Large intestine (tissue), 3 donors: ENCODE data around the gene PAK5. TPM values are rescaled to one million over a fixed set of nuclear protein-coding genes. Genes with fewer than 3 reads are reported as not detected.
"Not testable (repeated sequence)": the region's sequence is repeated elsewhere in the genome, so short reads cannot be mapped to it uniquely, and the experiment has no call there.

ENCODE experiments used
- DNase-seq, 2 donors: peaks; one replicate each; pipeline versions ENCODE4 v3.0.0 to v3.0.0-alpha.2; 2013
- H3K27ac ChIP-seq: one replicate; pipeline ENCODE4 v1.5.1; 2013; ENCODE audit warnings: low read length
- H3K27me3 ChIP-seq: 2 replicates; pipeline ENCODE4 v1.6.1; 2013; ENCODE audit warnings: low read length; ENCODE audit not compliant: control insufficient read depth, insufficient read depth
- H3K36me3 ChIP-seq: 2 replicates; pipeline ENCODE4 v1.6.1; 2013; ENCODE audit warnings: low read length; ENCODE audit not compliant: control insufficient read depth, insufficient read depth
- H3K4me1 ChIP-seq: one replicate; pipeline ENCODE4 v1.6.1; 2013; ENCODE audit warnings: low read length; ENCODE audit not compliant: control insufficient read depth, insufficient read depth
- H3K4me3 ChIP-seq: one replicate; pipeline ENCODE4 v1.5.1; 2013; ENCODE audit warnings: low read length
- H3K9me3 ChIP-seq: one replicate; pipeline ENCODE4 v1.6.1; 2013; ENCODE audit warnings: mild to moderate bottlenecking, low read depth, low read length, moderate library complexity; ENCODE audit not compliant: control insufficient read depth
- WGBS: methylation state at CpG from one replicate; pipeline ENCODE4 v1.1.5; 2013; ENCODE audit warnings: low lambda C conversion rate; ENCODE audit not compliant: insufficient coverage; 5-methylcytosine and 5-hydroxymethylcytosine counted together
- polyA plus RNA-seq: library from polyadenylated mRNA; unstranded; fragments of 120-200 nt; gene quantifications from one replicate; pipeline ENCODE4 v1.2.1, GENCODE V29; 2013

The PAK5 gene
- polyA plus RNA-seq, 1 donor = 1.6 TPM

GRCh38 chr20:9647741-9648140 lies 191.1 kb downstream of the PAK5 start:
- WGBS = 67% methylated on average over 1 of the region's 2 CpGs
- H3K27me3 ChIP-seq = no peaks in the 10 kb centered on the region
- H3K4me1 ChIP-seq = no peaks in the 10 kb centered on the region
- H3K9me3 ChIP-seq = no peaks in the 10 kb centered on the region
- no peaks in the 10 kb centered on the region for H3K36me3 ChIP-seq
- H3K27ac ChIP-seq = no peak overlapping the region
- no peak overlapping the region for H3K4me3 ChIP-seq
- DNase-seq = no peak

GRCh38 chr20:9646375-9646774 lies 192.5 kb downstream of the PAK5 start:
- WGBS = no CpG with 5 or more reads among the region's 3 CpGs

GRCh38 chr20:9642882-9643281 lies 196.0 kb downstream of the PAK5 start:
- no peaks in the 10 kb centered on the region for H3K4me1 ChIP-seq
- no peaks in the 10 kb centered on the region for H3K9me3 ChIP-seq
- H3K27ac ChIP-seq = no peak overlapping the region
- DNase-seq = no peak
- H3K27me3 ChIP-seq = no peaks in the 10 kb centered on the region
- no peak overlapping the region for H3K4me3 ChIP-seq
- H3K36me3 ChIP-seq = no peaks in the 10 kb centered on the region

More at GRCh38 chr20:9646375-9646774, 192.5 kb downstream of the PAK5 start:
- Histone ChIP-seq H3K4me3 (no peak overlapping the region), H3K27me3 (no peaks in the 10 kb centered on the region), H3K27ac (no peak overlapping the region), H3K9me3 (no peaks in the 10 kb centered on the region), H3K36me3 (no peaks in the 10 kb centered on the region), H3K4me1 (no peaks in the 10 kb centered on the region)
- DNase-seq = peak in 1 of 2 donors; percentile 9

GRCh38 chr20:9641499-9642000 lies 197.3 kb downstream of the PAK5 start:
- not testable (repeated sequence) for H3K4me1 ChIP-seq, H3K27ac ChIP-seq, DNase-seq, H3K4me3 ChIP-seq, H3K9me3 ChIP-seq, H3K36me3 ChIP-seq, H3K27me3 ChIP-seq
- no CpG with 5 or more reads among the region's 26 CpGs for WGBS

- DNase-seq = no peak
- Histone ChIP-seq H3K27ac (no peak overlapping the region), H3K4me1 (no peaks in the 10 kb centered on the region), H3K4me3 (no peak overlapping the region), H3K27me3 (no peaks in the 10 kb centered on the region), H3K36me3 (no peaks in the 10 kb centered on the region), H3K9me3 (no peaks in the 10 kb centered on the region)
- WGBS = no CpG with 5 or more reads among the region's 2 CpGs
Measured at GRCh38 chr20:9637889-9638288, 201.0 kb downstream of the PAK5 start.

GRCh38 chr20:9635750-9636149 lies 203.1 kb downstream of the PAK5 start:
- Histone ChIP-seq H3K27me3 (no peaks in the 10 kb centered on the region), H3K9me3 (no peaks in the 10 kb centered on the region), H3K36me3 (no peaks in the 10 kb centered on the region), H3K27ac (no peak overlapping the region), H3K4me1 (no peaks in the 10 kb centered on the region), H3K4me3 (no peak overlapping the region)
- WGBS = 100% methylated on average over 1 of the region's 1 CpG
- DNase-seq = no peak

- DNase-seq = no peak
- Histone ChIP-seq H3K4me1 (no peaks in the 10 kb centered on the region), H3K27ac (no peak overlapping the region), H3K27me3 (no peaks in the 10 kb centered on the region), H3K36me3 (no peaks in the 10 kb centered on the region), H3K9me3 (no peaks in the 10 kb centered on the region), H3K4me3 (no peak overlapping the region)
Measured at GRCh38 chr20:9634327-9634726, 204.5 kb downstream of the PAK5 start.

- Histone ChIP-seq H3K4me3 (no peak overlapping the region), H3K27me3 (no peaks in the 10 kb centered on the region), H3K36me3 (no peaks in the 10 kb centered on the region), H3K4me1 (no peaks in the 10 kb centered on the region), H3K27ac (no peak overlapping the region), H3K9me3 (no peaks in the 10 kb centered on the region)
- no peak for DNase-seq
- WGBS = no CpG with 5 or more reads among the region's 1 CpG
Measured at GRCh38 chr20:9632991-9633390, 205.9 kb downstream of the PAK5 start.

- H3K27me3 ChIP-seq = no peaks in the 10 kb centered on the region
- 100% methylated on average over 1 of the region's 4 CpGs for WGBS
- no peaks in the 10 kb centered on the region for H3K4me1 ChIP-seq
- no peaks in the 10 kb centered on the region for H3K9me3 ChIP-seq
- no peak overlapping the region for H3K27ac ChIP-seq
- H3K4me3 ChIP-seq = no peak overlapping the region
- no peak for DNase-seq
- H3K36me3 ChIP-seq = no peaks in the 10 kb centered on the region
Measured at GRCh38 chr20:9632265-9632664, 206.6 kb downstream of the PAK5 start.

GRCh38 chr20:9630554-9630953 lies 208.3 kb downstream of the PAK5 start:
- WGBS = 100% methylated on average over 1 of the region's 2 CpGs

GRCh38 chr20:9629831-9630230 lies 209.0 kb downstream of the PAK5 start:
- WGBS = 94% methylated on average over 5 of the region's 5 CpGs
- Histone ChIP-seq H3K27ac (no peak overlapping the region), H3K9me3 (no peaks in the 10 kb centered on the region), H3K27me3 (no peaks in the 10 kb centered on the region), H3K36me3 (no peaks in the 10 kb centered on the region), H3K4me3 (no peak overlapping the region), H3K4me1 (no peaks in the 10 kb centered on the region)
- DNase-seq = no peak

More at GRCh38 chr20:9630554-9630953, 208.3 kb downstream of the PAK5 start:
- no peak for DNase-seq
- Histone ChIP-seq H3K27me3 (no peaks in the 10 kb centered on the region), H3K9me3 (no peaks in the 10 kb centered on the region), H3K4me1 (no peaks in the 10 kb centered on the region), H3K27ac (no peak overlapping the region), H3K36me3 (no peaks in the 10 kb centered on the region), H3K4me3 (no peak overlapping the region)
